MM.1S (cell line): ENCODE data around the gene RXRA.

ENCODE experiments used
- EZH2phosphoT487 ChIP-seq: fragments of 300-600 bp; sonication (generic); IDR thresholded peaks from 2 replicates; pipeline ENCODE4 v1.6.1; 2018; ENCODE audit warnings: antibody characterized with exemption, low read length
- TF ChIP-seq, protein P1 (sequence below): fragments of 300-600 bp; sonication (generic); IDR thresholded peaks from 2 replicates; pipeline ENCODE4 v1.5.1; 2016; ENCODE audit warnings: antibody characterized with exemption, low read length, mixed read lengths

DNA sequence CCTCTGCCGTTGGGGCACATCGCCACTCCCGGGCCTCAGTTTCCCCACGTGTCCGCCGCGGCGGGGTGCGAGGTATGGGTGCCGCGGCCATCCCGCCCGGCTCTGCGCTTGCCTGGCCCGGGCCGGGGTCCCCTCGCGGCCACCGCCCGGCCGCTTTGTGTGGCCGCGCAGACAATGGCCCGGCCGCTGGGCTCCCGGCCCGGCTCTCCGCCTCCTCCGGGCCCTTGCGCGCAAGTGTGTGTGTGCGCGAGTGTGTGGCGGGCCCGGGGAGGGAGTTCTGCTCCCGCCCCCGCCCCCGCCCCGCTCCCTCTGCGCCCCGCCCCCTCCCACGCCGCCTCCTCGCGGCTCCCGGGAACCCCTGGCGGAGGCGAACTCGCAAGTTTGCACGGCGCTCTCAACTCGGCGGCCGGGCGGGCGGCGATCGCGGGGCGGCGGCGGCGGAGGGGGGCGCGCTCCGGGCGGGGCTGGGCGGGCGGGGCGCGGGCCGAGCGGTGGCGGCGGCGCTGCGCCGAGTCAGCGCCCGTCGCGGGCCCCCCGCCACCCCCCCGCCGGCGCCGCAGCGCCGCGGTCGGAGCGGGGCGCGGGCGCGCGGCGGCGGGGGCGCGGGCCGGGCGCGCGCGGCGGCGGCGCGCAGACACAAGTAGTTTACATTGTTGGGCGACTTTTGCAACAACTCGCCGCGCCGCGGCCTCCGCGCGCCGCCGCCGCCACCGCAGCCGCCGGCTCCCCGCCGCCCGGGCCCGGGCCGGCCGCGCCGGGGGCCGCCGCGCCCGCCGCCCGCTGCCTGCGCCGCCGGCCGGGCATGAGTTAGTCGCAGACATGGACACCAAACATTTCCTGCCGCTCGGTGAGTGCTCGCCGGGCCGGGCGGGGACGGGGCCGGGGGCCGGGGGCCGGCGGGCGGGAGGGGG, at the start of gene RXRA:
- TF ChIP-seq, protein P1, sequence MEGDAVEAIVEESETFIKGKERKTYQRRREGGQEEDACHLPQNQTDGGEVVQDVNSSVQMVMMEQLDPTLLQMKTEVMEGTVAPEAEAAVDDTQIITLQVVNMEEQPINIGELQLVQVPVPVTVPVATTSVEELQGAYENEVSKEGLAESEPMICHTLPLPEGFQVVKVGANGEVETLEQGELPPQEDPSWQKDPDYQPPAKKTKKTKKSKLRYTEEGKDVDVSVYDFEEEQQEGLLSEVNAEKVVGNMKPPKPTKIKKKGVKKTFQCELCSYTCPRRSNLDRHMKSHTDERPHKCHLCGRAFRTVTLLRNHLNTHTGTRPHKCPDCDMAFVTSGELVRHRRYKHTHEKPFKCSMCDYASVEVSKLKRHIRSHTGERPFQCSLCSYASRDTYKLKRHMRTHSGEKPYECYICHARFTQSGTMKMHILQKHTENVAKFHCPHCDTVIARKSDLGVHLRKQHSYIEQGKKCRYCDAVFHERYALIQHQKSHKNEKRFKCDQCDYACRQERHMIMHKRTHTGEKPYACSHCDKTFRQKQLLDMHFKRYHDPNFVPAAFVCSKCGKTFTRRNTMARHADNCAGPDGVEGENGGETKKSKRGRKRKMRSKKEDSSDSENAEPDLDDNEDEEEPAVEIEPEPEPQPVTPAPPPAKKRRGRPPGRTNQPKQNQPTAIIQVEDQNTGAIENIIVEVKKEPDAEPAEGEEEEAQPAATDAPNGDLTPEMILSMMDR, result no peak
- TF ChIP-seq EZH2phosphoT487, result no peak
